ENCODE results near the gene TRIM44. TPM values are rescaled to one million over a fixed set of nuclear protein-coding genes. Genes with fewer than 3 reads are reported as not detected.

The TRIM44 gene
- total and polyA plus RNA-seq, 7 experiments from 2014 or later: 35.7 to 60.8 (median 58.6) TPM

DNA sequence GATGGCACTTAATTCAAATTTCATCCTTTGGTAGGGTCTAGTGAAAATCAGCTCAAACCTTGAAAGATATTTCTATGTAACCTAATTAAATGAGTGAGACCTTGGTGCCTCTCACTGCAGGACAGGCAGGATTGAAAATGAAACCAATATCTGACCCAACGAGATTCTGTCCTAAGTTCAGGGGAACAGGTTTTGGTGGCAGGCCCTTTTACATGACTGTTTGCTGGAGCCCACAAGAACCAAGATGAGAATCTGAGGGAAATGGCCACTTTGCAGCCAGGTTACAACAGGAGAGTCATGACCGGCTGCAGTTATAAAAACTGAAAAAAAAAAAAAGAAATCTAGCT lies 130.2 kb downstream of the TRIM44 start:
- peaks cover 3 to 54% (median 33%) of the 10 kb centered on the region in 5 donors for H3K36me3 Mint-ChIP-seq
- Histone ChIP-seq H3K36me3 (ENCODE audit: control insufficient read depth in 2 of 3, insufficient read depth in 3 of 3, low read length in 3 of 3) (no peaks in the 10 kb centered on the region), H3K27ac (ENCODE audit: low read depth, low read length) (no peak overlapping the region), H3K4me1 (ENCODE audit: control insufficient read depth in 2 of 2, insufficient read depth in 2 of 2, low read length in 2 of 2) (no peaks in the 10 kb centered on the region), H3K4me3 (ENCODE audit: low read length) (no peak overlapping the region), H3K27me3 (ENCODE audit: control insufficient read depth in 2 of 2, insufficient read depth in 2 of 2, low read length in 2 of 2) (no peaks in the 10 kb centered on the region), H3K9me3 (ENCODE audit: control insufficient read depth in 2 of 3, low read length in 3 of 3) (no peaks in the 10 kb centered on the region)
- no peaks in the 10 kb centered on the region for H3K27me3 Mint-ChIP-seq
- DNase-seq: no peak
- peaks cover 0 to 53% (median 37%) of the 10 kb centered on the region in 7 donors for H3K4me1 Mint-ChIP-seq
- intact Hi-C loops (cut with micrococcal nuclease): no loop called here
- H3K27ac Mint-ChIP-seq: no peak overlapping the region
- ATAC-seq: no peak
- CTCF ChIA-PET: no interaction called here
- H3K9me3 Mint-ChIP-seq: peaks cover 0 to 1% (median 0%) of the 10 kb centered on the region in 11 donors
- no peak overlapping the region for H3K4me3 Mint-ChIP-seq
- POLR2A ChIA-PET: no interaction called here

DNA sequence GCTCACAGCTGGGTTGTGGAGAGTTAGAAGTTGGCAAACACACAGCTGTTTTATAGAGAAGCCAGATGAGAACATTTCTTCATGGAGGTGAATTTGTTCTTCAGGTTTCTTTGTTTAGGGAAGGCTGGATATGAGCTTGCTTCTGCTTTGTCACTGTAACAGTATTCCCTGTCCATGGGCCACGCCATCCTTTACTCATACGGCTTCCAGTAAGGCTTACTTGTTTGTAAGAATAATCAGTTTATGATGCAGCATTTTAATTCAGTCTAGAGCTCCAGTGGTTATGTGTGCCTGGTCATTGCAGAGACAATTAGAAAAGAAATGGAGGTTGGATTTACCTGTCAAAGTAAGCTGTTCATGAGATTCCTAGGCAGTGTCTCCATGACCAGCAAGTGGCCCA lies 131.8 kb downstream of the TRIM44 start:
- POLR2A ChIA-PET: no interaction called here
- intact Hi-C loops (cut with micrococcal nuclease): no loop called here
- CTCF ChIA-PET: no interaction called here

GRCh38 chr11:35794850-35795249 lies 132.3 kb downstream of the TRIM44 start:
- POLR2A ChIA-PET: no interaction called here

More for the DNA sequence above, 131.8 kb downstream of the TRIM44 start:
- H3K4me3 ChIP-seq (ENCODE audit: low read length): no peak overlapping the region
- H3K27ac Mint-ChIP-seq: no peak overlapping the region
- H3K36me3 Mint-ChIP-seq: peaks cover 3 to 62% (median 34%) of the 10 kb centered on the region in 5 donors
- DNase-seq (no peak), ATAC-seq (no peak)
- H3K4me1 ChIP-seq (ENCODE audit: control insufficient read depth in 2 of 2, insufficient read depth in 2 of 2, low read length in 2 of 2): no peaks in the 10 kb centered on the region
- H3K9me3 Mint-ChIP-seq: peaks cover 0 to 1% (median 0%) of the 10 kb centered on the region in 11 donors
- no peaks in the 10 kb centered on the region for H3K27me3 Mint-ChIP-seq
- no peaks in the 10 kb centered on the region for H3K9me3 ChIP-seq (ENCODE audit: control insufficient read depth in 2 of 3, low read length in 3 of 3)
- no peak overlapping the region for H3K4me3 Mint-ChIP-seq
- no peaks in the 10 kb centered on the region for H3K27me3 ChIP-seq (ENCODE audit: control insufficient read depth in 2 of 2, insufficient read depth in 2 of 2, low read length in 2 of 2)
- H3K36me3 ChIP-seq (ENCODE audit: control insufficient read depth in 2 of 3, insufficient read depth in 3 of 3, low read length in 3 of 3): no peaks in the 10 kb centered on the region
- H3K4me1 Mint-ChIP-seq: peaks cover 0 to 45% (median 37%) of the 10 kb centered on the region in 7 donors
- H3K27ac ChIP-seq (ENCODE audit: low read depth, low read length): no peak overlapping the region

GRCh38 chr11:35796562-35796961 lies 134.0 kb downstream of the TRIM44 start:
- CTCF ChIA-PET: no interaction called here
- H3K9me3 Mint-ChIP-seq: peaks cover 0 to 4% (median 0%) of the 10 kb centered on the region in 11 donors
- ATAC-seq: no peak

More at GRCh38 chr11:35794850-35795249, 132.3 kb downstream of the TRIM44 start:
- H3K36me3 Mint-ChIP-seq: peaks cover 3 to 68% (median 39%) of the 10 kb centered on the region in 5 donors
- Histone ChIP-seq H3K27ac (ENCODE audit: low read depth, low read length) (no peak overlapping the region), H3K27me3 (ENCODE audit: control insufficient read depth in 2 of 2, insufficient read depth in 2 of 2, low read length in 2 of 2) (no peaks in the 10 kb centered on the region), H3K9me3 (ENCODE audit: control insufficient read depth in 2 of 3, low read length in 3 of 3) (no peaks in the 10 kb centered on the region), H3K4me1 (ENCODE audit: control insufficient read depth in 2 of 2, insufficient read depth in 2 of 2, low read length in 2 of 2) (no peaks in the 10 kb centered on the region), H3K4me3 (ENCODE audit: low read length) (no peak overlapping the region), H3K36me3 (ENCODE audit: control insufficient read depth in 2 of 3, insufficient read depth in 3 of 3, low read length in 3 of 3) (no peaks in the 10 kb centered on the region)
- peaks cover 0 to 4% (median 0%) of the 10 kb centered on the region in 11 donors for H3K9me3 Mint-ChIP-seq
- CTCF ChIA-PET: no interaction called here
- H3K27me3 Mint-ChIP-seq: no peaks in the 10 kb centered on the region
- intact Hi-C loops (cut with micrococcal nuclease): no loop called here
- H3K27ac Mint-ChIP-seq: no peak overlapping the region
- no peak overlapping the region for H3K4me3 Mint-ChIP-seq
- H3K4me1 Mint-ChIP-seq: peaks cover 0 to 50% (median 42%) of the 10 kb centered on the region in 7 donors
- DNase-seq (no peak), ATAC-seq (no peak)

DNA sequence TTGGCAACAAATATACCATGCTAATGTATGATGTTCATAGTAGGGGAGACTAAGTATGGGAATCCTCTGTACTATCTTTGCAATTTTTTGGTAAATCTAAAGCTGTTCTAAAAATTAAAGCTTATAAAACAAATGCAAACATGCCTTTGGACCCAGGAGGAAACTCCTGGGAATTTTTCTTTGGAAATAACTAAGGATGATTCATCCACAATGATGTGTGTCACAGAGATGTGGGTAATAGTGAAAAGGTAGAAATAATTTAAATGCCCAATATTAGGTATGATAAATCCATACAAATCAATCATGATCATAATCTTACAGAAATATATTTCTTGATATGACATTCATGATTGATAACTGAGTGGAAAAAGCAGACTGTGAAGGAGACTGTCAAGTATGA lies 135.8 kb downstream of the TRIM44 start:
- Mint-ChIP-seq H3K27me3 (no peaks in the 10 kb centered on the region), H3K36me3 (peaks cover 5 to 54% (median 28%) of the 10 kb centered on the region in 5 donors), H3K9me3 (peaks cover 0 to 4% (median 0%) of the 10 kb centered on the region in 11 donors), H3K4me3 (no peak overlapping the region), H3K27ac (no peak overlapping the region), H3K4me1 (peaks cover 10 to 46% (median 38%) of the 10 kb centered on the region in 7 donors)
- Histone ChIP-seq H3K4me3 (ENCODE audit: low read length) (no peak overlapping the region), H3K9me3 (ENCODE audit: control insufficient read depth in 2 of 3, low read length in 3 of 3) (no peaks in the 10 kb centered on the region), H3K27me3 (ENCODE audit: control insufficient read depth in 2 of 2, insufficient read depth in 2 of 2, low read length in 2 of 2) (no peaks in the 10 kb centered on the region), H3K36me3 (ENCODE audit: control insufficient read depth in 2 of 3, insufficient read depth in 3 of 3, low read length in 3 of 3) (no peaks in the 10 kb centered on the region), H3K4me1 (ENCODE audit: control insufficient read depth in 2 of 2, insufficient read depth in 2 of 2, low read length in 2 of 2) (no peaks in the 10 kb centered on the region), H3K27ac (ENCODE audit: low read depth, low read length) (no peak overlapping the region)
- no peak for DNase-seq
- ATAC-seq: no peak
- CTCF ChIA-PET: no interaction called here
- intact Hi-C loops (cut with micrococcal nuclease): no loop called here
- POLR2A ChIA-PET: no interaction called here

More at GRCh38 chr11:35796562-35796961, 134.0 kb downstream of the TRIM44 start:
- no peaks in the 10 kb centered on the region for H3K4me1 ChIP-seq (ENCODE audit: control insufficient read depth in 2 of 2, insufficient read depth in 2 of 2, low read length in 2 of 2)
- intact Hi-C loops (cut with micrococcal nuclease): no loop called here
- Mint-ChIP-seq H3K4me1 (peaks cover 10 to 52% (median 45%) of the 10 kb centered on the region in 7 donors), H3K27ac (no peak overlapping the region), H3K27me3 (no peaks in the 10 kb centered on the region), H3K4me3 (no peak overlapping the region), H3K36me3 (peaks cover 5 to 63% (median 30%) of the 10 kb centered on the region in 5 donors)
- no peak overlapping the region for H3K4me3 ChIP-seq (ENCODE audit: low read length)
- POLR2A ChIA-PET: no interaction called here
- H3K27me3 ChIP-seq (ENCODE audit: control insufficient read depth in 2 of 2, insufficient read depth in 2 of 2, low read length in 2 of 2): no peaks in the 10 kb centered on the region
- H3K27ac ChIP-seq (ENCODE audit: low read depth, low read length): no peak overlapping the region
- no peaks in the 10 kb centered on the region for H3K9me3 ChIP-seq (ENCODE audit: control insufficient read depth in 2 of 3, low read length in 3 of 3)
- H3K36me3 ChIP-seq (ENCODE audit: control insufficient read depth in 2 of 3, insufficient read depth in 3 of 3, low read length in 3 of 3): no peaks in the 10 kb centered on the region
- DNase-seq: no peak

DNA sequence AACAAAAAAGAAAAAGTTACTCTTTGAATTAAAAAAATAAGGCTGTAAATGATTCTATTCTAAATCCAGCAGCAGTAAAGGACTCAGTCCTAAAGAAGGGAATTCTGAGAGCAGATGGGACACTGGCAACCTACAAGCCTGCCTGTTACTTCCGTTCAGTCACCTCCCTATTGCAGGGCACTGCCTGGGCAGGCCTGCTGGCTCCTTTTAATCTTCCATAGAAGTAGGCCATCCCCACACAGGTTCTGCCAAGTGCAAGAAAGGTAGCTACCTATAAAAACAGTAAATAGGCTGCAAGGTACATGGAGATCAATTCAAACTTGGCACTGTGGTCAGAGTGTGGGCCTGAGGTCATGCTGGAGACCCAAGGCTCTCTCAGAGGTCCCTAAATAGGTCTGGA lies 136.4 kb downstream of the TRIM44 start:
- DNase-seq (no peak), ATAC-seq (no peak)
- no peaks in the 10 kb centered on the region for H3K36me3 ChIP-seq (ENCODE audit: control insufficient read depth in 2 of 3, insufficient read depth in 3 of 3, low read length in 3 of 3)
- POLR2A ChIA-PET: no interaction called here
- Mint-ChIP-seq H3K9me3 (peaks cover 0 to 4% (median 0%) of the 10 kb centered on the region in 11 donors), H3K36me3 (peaks cover 5 to 49% (median 28%) of the 10 kb centered on the region in 5 donors), H3K27ac (peak overlapping the region in 1 of 9 donors; percentile 22), H3K4me1 (peaks cover 10 to 46% (median 38%) of the 10 kb centered on the region in 7 donors), H3K4me3 (no peak overlapping the region), H3K27me3 (no peaks in the 10 kb centered on the region)
- H3K27me3 ChIP-seq (ENCODE audit: control insufficient read depth in 2 of 2, insufficient read depth in 2 of 2, low read length in 2 of 2): no peaks in the 10 kb centered on the region
- no peaks in the 10 kb centered on the region for H3K9me3 ChIP-seq (ENCODE audit: control insufficient read depth in 2 of 3, low read length in 3 of 3)
- CTCF ChIA-PET: no interaction called here
- H3K4me1 ChIP-seq (ENCODE audit: control insufficient read depth in 2 of 2, insufficient read depth in 2 of 2, low read length in 2 of 2): no peaks in the 10 kb centered on the region
- no peak overlapping the region for H3K4me3 ChIP-seq (ENCODE audit: low read length)
- intact Hi-C loops (cut with micrococcal nuclease): no loop called here
- H3K27ac ChIP-seq (ENCODE audit: low read depth, low read length): no peak overlapping the region

- ATAC-seq: no peak
- peaks cover 10 to 46% (median 34%) of the 10 kb centered on the region in 7 donors for H3K4me1 Mint-ChIP-seq
- CTCF ChIA-PET: no interaction called here
Observed at GRCh38 chr11:35799655-35800054, 137.1 kb downstream of the TRIM44 start.

More at GRCh38 chr11:35799655-35800054, 137.1 kb downstream of the TRIM44 start:
- POLR2A ChIA-PET: no interaction called here
- Histone ChIP-seq H3K4me3 (ENCODE audit: low read length) (no peak overlapping the region), H3K36me3 (ENCODE audit: control insufficient read depth in 2 of 3, insufficient read depth in 3 of 3, low read length in 3 of 3) (no peaks in the 10 kb centered on the region), H3K27ac (ENCODE audit: low read depth, low read length) (no peak overlapping the region), H3K4me1 (ENCODE audit: control insufficient read depth in 2 of 2, insufficient read depth in 2 of 2, low read length in 2 of 2) (no peaks in the 10 kb centered on the region), H3K9me3 (ENCODE audit: control insufficient read depth in 2 of 3, low read length in 3 of 3) (no peaks in the 10 kb centered on the region), H3K27me3 (ENCODE audit: control insufficient read depth in 2 of 2, insufficient read depth in 2 of 2, low read length in 2 of 2) (no peaks in the 10 kb centered on the region)
- no peak for DNase-seq
- Mint-ChIP-seq H3K9me3 (peaks cover 0 to 4% (median 0%) of the 10 kb centered on the region in 11 donors), H3K27ac (peak overlapping the region in 1 of 9 donors; percentile 22), H3K4me3 (no peak overlapping the region), H3K27me3 (no peaks in the 10 kb centered on the region), H3K36me3 (peaks cover 5 to 48% (median 28%) of the 10 kb centered on the region in 5 donors)
- intact Hi-C loops (cut with micrococcal nuclease): no loop called here
